A549 (cell line): ENCODE results near the gene ADGRL3.

ENCODE experiments used
- MYC ChIP-seq: IDR thresholded peaks from 2 replicates; pipeline ENCODE4 v1.6.1; 2012; ENCODE audit warnings: mild to moderate bottlenecking, inconsistent platforms, low read length, improper control_type of control experiment, borderline replicate concordance
- TF ChIP-seq, protein P1 (sequence below): fragments of 450-650 bp; IDR thresholded peaks from 2 replicates; pipeline ENCODE4 v1.6.1; 2014; ENCODE audit warnings: antibody characterized with exemption

DNA sequence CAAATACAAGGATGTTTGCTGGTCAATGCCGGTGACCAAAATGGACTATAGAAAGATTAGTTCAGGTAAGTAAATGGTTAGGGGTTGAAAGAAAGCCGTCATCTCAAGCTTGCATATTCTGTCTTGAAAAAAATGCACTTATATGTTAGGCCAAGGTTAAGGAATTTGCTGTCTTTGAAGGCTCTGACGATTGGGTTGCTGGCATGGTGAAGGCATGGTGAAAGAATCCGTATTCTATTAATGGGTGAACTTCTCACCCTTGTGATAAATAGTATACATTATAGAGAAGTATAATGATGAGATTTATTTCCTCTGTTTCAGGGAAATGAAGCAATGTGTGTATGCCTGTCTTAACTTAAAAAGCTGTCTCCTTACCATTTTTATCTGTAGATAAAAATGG, 132.6 kb downstream of the ADGRL3 start:
- TF ChIP-seq MYC, result no peak
- TF ChIP-seq, protein P1, sequence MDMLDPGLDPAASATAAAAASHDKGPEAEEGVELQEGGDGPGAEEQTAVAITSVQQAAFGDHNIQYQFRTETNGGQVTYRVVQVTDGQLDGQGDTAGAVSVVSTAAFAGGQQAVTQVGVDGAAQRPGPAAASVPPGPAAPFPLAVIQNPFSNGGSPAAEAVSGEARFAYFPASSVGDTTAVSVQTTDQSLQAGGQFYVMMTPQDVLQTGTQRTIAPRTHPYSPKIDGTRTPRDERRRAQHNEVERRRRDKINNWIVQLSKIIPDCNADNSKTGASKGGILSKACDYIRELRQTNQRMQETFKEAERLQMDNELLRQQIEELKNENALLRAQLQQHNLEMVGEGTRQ, result no peak
